Prostate gland (tissue), 2 donors: Measurements from ENCODE around the gene PLA2G12B.

Experiments used
- POLR2A ChIP-seq: fragments of 450-650 bp; IDR thresholded peaks from one replicate; pipeline ENCODE4 v1.6.1; 2016; ENCODE audit warnings: antibody characterized with exemption, mild to moderate bottlenecking
- TF ChIP-seq, protein P1 (sequence below), 4 experiments: fragments of 200-600 bp in 2 of 4; fragments of 450-650 bp in 2 of 4; sonication (generic) in 2 of 4; IDR thresholded peaks; 1 replicate in 3 of 4; 2 replicates in 1 of 4; pipeline ENCODE4 v1.5.1; 2016 to 2019; ENCODE audit warnings: antibody characterized with exemption in 4 of 4, mild to moderate bottlenecking in 2 of 4, moderate library complexity in 2 of 4

GRCh38 chr10:72918352-72918751, 36.3 kb downstream of the PLA2G12B start:
- no peak for TF ChIP-seq POLR2A
- TF ChIP-seq, protein P1, sequence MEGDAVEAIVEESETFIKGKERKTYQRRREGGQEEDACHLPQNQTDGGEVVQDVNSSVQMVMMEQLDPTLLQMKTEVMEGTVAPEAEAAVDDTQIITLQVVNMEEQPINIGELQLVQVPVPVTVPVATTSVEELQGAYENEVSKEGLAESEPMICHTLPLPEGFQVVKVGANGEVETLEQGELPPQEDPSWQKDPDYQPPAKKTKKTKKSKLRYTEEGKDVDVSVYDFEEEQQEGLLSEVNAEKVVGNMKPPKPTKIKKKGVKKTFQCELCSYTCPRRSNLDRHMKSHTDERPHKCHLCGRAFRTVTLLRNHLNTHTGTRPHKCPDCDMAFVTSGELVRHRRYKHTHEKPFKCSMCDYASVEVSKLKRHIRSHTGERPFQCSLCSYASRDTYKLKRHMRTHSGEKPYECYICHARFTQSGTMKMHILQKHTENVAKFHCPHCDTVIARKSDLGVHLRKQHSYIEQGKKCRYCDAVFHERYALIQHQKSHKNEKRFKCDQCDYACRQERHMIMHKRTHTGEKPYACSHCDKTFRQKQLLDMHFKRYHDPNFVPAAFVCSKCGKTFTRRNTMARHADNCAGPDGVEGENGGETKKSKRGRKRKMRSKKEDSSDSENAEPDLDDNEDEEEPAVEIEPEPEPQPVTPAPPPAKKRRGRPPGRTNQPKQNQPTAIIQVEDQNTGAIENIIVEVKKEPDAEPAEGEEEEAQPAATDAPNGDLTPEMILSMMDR (IDR thresholded peaks at IDR 0.05), result no peak
